CD4-positive, alpha-beta T cell treated with Interleukin-15 for 4 hours (primary cell): ENCODE measurements around the gene CLCF1.

Source experiments
- DNase-seq: peaks from one replicate; pipeline ENCODE4 v3.0.0-alpha.2; 2020; ENCODE audit warnings: low spot score

CLCF1 gene

GRCh38 chr11:67372993-67373647 lies at the start of gene CLCF1:
TSS of gene CLCF1 (minus strand) at chr11:67373598. CDS start at chr11:67373539, 59 bp downstream.
- DNase-seq: no peak

DNA sequence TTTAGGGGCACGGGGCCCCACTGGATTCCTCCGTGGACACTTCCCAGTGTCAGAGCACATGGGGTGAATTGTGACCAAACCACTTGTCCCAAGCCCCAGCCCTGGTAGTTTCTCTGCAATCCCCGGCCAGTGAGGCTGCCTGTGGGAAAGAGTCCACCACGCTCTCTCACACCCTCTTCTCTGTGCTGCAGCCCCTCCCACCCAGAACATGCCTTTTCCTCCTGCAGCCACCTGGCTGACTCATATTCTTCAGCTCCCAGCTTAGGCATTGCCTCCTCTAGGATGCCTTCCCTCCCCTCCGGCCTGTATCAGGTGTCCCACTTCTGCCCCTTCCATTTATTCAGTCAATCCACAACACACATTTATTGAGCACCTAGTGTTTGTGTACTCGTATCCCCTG lies 49.5 kb upstream of the CLCF1 start:
- no peak for DNase-seq

DNA sequence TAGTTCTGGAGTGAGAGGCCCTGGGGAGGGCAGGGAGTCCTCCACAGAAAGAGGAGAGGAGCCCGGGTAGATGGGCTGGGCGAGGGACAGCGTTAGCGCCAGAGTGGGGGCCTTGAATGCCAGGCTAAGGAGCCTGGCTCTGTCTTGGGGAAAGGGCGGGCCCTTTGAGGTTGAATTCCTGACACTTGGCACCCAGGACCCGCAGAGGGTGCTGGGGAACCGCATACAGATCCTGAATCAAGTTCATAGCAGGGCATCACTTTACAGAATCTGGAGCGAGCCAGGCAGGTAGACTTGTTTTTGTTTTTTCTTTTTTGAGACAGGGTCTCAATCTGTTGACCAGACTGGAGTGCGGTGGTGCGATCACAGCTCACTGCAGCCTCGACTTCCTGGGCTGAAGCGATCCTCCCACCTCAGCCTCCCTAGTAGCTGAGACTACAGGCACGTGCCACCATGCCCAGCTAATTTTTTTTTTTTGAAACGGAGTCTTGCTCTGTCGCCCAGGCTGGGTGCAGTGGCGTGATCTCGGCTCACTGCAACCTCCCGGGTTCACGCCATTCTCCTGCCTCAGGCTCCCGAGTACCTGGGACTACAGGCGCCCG lies 48.1 kb upstream of the CLCF1 start:
- no peak for DNase-seq

- peak; percentile 98 for DNase-seq
Measured at GRCh38 chr11:67420646-67421429, 47.4 kb upstream of the CLCF1 start.

DNA sequence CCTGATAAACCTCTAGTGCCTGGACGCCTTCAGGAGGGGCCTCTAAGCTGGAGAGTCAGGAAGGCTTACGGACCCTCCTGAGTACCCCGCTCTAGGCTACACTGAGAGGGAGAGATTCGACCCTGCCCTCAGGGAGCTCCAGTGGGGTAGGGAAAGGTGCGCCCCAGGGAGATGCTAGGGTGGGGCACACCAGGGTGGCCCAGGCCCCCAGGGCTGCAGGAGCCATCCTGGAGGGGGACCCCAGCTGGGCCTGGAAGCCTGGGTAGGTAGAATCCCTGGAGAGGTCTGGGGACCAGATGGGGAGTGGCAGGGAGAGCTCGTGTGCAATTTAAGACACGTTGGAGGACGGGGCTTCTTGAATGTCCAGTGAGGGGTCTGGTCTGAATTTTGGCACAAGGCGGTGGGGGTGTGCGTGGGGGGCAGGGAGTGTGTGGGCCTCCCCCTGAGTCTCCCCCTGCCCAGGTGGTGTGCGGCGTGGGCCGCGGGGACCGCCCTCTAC lies 46.8 kb upstream of the CLCF1 start:
- no peak for DNase-seq

GRCh38 chr11:67419325-67420049 lies 46.1 kb upstream of the CLCF1 start:
- DNase-seq: no peak

DNA sequence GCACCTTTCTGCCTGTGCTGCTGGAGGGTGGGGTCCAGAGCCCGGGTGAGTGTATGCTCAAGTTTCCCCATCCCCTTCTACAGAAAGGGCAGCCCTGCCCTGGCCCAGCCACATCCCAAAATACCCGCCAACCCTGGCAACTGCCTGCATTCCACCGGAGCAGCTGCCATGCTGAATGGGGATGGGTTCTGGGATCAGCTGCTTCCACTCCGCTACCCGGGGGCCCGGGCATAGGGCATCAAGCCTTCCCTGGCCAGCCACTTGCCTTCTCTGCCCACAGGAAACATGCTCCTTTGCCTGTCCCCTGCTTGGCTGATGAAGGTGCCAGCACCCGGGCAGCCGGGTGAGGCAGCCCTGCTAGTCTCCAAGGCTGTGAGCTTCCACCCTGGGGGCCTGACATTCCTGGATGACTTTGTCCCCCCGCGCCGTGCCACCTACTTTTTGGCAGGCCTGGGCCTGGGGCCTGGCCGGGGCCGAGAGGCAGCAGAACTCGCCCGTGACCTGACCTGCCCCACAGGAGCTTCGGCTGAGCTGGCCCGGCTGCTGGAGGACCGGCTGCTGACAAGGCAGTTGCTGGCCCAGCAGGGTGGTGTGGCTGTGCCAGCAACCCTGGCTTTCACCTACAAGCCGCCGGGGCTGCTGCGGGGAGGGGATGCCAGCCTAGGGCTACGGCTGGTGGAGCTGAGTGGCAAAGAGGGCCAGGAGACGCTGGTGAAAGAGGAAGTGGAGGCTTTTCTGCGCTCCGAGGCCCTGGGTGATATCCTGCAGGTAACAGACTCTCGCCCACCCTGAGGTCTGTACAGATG lies 45.3 kb upstream of the CLCF1 start:
- DNase-seq: no peak

DNA sequence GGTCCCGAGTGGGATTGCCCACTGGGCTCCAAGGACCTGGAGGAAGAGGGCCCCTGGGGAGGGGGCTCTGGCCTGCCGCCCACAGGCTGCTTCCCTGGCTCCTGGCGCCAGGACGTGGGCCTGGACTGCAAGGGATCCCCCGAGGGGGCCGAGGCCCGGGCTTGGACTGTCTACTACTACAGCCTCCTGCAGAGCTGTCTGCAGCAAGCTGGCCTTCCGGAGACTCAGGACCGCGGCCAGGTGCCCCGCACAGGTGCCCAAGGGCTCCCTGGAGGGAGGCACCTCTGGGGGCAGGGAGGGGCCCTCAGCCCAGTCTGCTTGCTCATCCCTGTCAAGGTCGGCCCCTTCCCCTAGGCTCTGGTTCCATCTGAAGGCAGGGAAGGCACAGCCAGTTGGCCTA lies 44.0 kb upstream of the CLCF1 start:
- DNase-seq: no peak

- DNase-seq: peak; percentile 87
Measured at GRCh38 chr11:67416416-67417335, 43.3 kb upstream of the CLCF1 start.

- DNase-seq: no peak
Measured at GRCh38 chr11:67415501-67416304, 42.3 kb upstream of the CLCF1 start, which contains the start of gene CARNS1. TSS of gene CARNS1 (plus strand) at chr11:67415678. CDS start at chr11:67416200, 522 bp downstream.

DNA sequence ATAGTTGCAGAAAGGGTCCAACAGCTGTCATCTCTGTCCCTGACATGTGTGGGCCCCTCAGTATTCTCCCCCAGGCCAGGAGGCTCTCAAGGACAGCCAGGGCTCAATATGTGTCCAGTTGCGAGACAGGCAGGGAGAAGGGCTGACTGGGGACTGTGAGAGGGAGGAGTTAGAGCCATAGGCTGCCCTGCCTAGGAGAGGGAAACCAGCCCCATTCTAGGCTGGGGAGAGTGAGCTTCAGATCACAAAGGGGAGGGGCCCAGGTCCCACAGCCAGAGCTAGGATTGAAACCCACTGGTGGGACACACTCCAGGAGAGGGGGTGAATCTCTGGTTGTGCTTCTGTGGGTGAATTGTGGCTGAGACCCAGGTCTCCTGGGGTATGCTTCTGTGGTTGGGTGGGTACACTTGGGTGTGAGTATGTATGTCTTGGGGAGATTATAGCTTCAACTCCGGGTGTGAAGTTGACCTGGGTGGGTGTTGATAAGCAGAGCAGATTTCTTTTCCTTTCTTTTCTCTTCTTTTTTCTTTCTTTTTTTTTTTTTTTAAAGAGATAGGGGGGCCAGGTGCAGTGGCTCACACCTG lies 40.0 kb upstream of the CLCF1 start:
- DNase-seq: no peak

- no peak for DNase-seq
Measured at GRCh38 chr11:67412495-67413179, 39.2 kb upstream of the CLCF1 start.

DNA sequence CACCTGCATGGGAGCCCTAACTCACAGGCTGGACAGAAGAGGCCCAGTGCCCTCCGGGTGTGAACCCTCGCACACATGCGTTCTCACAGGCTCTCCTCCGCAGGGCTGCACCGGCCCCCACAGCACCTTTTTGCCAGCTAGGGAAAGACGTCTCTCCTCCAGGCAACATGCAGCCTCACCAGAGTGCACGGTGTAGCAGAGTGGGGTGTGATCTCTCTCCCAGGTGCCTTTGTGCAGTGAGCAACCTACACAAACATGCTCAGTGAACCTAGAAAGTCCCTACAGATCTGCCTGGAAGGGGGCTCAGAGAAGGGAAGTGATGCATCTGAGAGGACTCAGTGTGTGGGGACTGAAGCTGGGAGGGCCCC lies 38.4 kb upstream of the CLCF1 start:
- no peak for DNase-seq

- DNase-seq: no peak
Measured at GRCh38 chr11:67410984-67411784, 37.8 kb upstream of the CLCF1 start.

DNA sequence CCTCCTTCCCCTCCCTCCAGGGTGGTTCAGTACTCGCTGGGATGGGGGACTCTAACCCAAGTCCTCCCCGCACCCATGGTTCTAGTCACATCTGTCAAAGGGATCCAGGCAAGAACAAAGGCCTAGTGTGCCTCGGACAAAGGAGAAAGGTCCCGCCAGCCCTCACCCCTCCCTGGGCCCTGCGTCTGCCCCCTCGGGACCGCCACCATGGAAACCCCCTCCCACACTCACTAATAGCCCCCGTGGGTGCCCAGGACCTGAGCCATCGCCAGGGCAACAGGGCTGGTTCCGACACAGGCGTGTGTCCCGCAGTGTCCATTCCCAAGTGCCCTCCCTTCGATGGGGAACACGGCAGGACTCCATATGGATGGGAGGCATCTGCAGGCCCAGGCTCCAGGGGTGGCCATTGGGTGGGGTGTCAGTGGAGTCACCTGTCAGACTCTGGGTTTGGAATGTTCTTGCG lies 37.0 kb upstream of the CLCF1 start:
- DNase-seq: no peak

- DNase-seq: no peak
Measured at GRCh38 chr11:67409781-67410368, 36.5 kb upstream of the CLCF1 start.

DNA sequence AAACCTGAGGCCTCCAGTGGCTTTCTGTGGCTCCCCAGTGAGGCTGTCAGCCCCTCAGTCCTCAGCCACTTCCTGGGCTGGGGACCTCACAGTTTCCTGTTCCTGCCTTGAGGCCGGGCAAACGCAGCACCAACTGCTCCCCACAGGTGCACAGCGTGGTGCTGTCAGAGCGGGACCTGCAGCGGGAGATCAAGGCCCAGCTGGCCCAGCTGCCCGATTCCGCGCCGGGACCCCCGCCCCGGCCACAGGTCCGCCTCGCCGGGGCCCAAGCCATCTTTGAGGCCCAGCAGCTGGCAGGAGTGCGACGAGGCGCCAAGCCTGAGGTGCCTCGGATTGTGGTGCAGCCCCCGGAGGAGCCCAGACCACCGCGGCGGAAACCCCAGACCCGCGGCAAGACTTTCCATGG lies 35.9 kb upstream of the CLCF1 start:
- peak; percentile 75 for DNase-seq
